Psoas muscle (tissue), 8 donors: ENCODE results near the gene KIF16B. TPM values are rescaled to one million over a fixed set of nuclear protein-coding genes. Genes with fewer than 3 reads are reported as not detected.

Experiments
- ATAC-seq, 4 donors: fragments of 200-7000 bp; cut with Tn5 transposase; one replicate each; pipeline ENCODE4 v1.9.1; 2020; ENCODE audit warnings: moderate library complexity in 3 of 4, mild to moderate bottlenecking in 2 of 4
- DNase-seq, 2 donors: peaks; one replicate each; pipeline ENCODE4 v3.0.0-alpha.2; 2020
- H3K27ac ChIP-seq: fragments of 200-600 bp; one replicate; pipeline ENCODE4 v1.8.0; 2022
- H3K27me3 ChIP-seq, 3 donors: fragments of 200-600 bp in 1 of 3; one replicate each; pipeline versions ENCODE4 v1.6.1 to v1.8.0; 2013 to 2022; ENCODE audit warnings: low read length in 2 of 3, mild to moderate bottlenecking in 2 of 3, moderate library complexity in 1 of 3; ENCODE audit not compliant: insufficient read depth in 3 of 3
- H3K36me3 ChIP-seq, 2 donors: fragments of 200-600 bp in 1 of 2; one replicate each; pipeline versions ENCODE4 v1.6.1 to v1.8.0; 2013 to 2022; ENCODE audit warnings: low read depth in 1 of 2, mild to moderate bottlenecking in 1 of 2, moderate library complexity in 1 of 2; ENCODE audit not compliant: insufficient read depth in 1 of 2
- H3K4me1 ChIP-seq: fragments of 200-600 bp; one replicate; pipeline ENCODE4 v1.8.0; 2022
- H3K4me3 ChIP-seq: fragments of 200-600 bp; one replicate; pipeline ENCODE4 v1.8.0; 2022; ENCODE audit warnings: mild to moderate bottlenecking
- H3K9me3 ChIP-seq: fragments of 200-600 bp; one replicate; pipeline ENCODE4 v1.8.0; 2022
- whole genome bisulfite sequencing, 3 donors: extraction: QIAGEN DNeasy Blood & Tissue Kit; methylation state at CpG; one replicate each; pipeline versions ENCODE4 v1.1.6 to v1.1.7; 2013; 5-methylcytosine and 5-hydroxymethylcytosine counted together
- intact Hi-C, 2 donors: fragments of 100-400 bp; cut with DNase I; formaldehyde crosslinking; loops; one replicate each; pipeline versions ENCODE4 v1.11.0 to v1.14.2; 2022
- polyA plus RNA-seq, 3 donors: library from polyadenylated mRNA; stranded (reverse); fragments of 200-250 nt; gene quantifications; one replicate each; pipeline ENCODE4 v1.2.3, GENCODE V29; 2013
- total RNA-seq, 4 donors: library from RNA; stranded (reverse); fragmentation: NEBNext Ultra II Directional in 2 of 4; extraction: Animal tissue kit (Norgen Biotek cat#: 25700) in 2 of 4; gene quantifications; one replicate each; pipeline versions ENCODE4 v1.2.1 to v1.2.4, GENCODE V29; 2021 to 2023
- TF ChIP-seq, protein P1 (sequence below): fragments of 200-600 bp; IDR thresholded peaks from one replicate; pipeline ENCODE4 v1.8.0; 2022; ENCODE audit warnings: antibody characterized with exemption
- donor health status: healthy with polysubstance abuse.
- donor health status: DM: no; HTN: no; CAD: no; lungs with moderate emphysema.
- donor health status: Bipolar disorder and iron deficiency.
- donor health status: healthy.
- donor health status: DM: yes; HTN: yes; CAD: no.
- donor health status: DM: no; HTN: no; CAD: no.
- donor health status: DM: no; HTN: no; CAD: no.
- donor health status: DM: yes; HTN: yes; CAD: no.

The KIF16B gene
- total and polyA plus RNA-seq, 7 donors, result 18.1 to 30.6 (median 24.1) TPM

DNA sequence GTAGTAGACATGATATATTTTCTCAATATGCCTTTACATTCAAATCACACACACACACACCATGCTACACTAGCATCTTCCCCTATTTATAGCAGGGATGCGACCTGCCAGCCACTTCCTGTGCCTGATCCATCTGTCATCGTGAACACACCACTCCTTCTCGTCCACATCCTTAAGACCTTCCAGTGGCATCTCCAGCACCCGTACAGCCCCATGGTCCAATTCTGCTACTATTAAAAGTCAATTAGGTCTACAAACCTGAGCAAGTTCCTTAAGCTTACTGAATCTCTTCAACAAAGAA is 54.5 kb downstream of the KIF16B start:
- Histone ChIP-seq H3K27ac (no peak overlapping the region), H3K4me1 (no peaks in the 10 kb centered on the region)

DNA sequence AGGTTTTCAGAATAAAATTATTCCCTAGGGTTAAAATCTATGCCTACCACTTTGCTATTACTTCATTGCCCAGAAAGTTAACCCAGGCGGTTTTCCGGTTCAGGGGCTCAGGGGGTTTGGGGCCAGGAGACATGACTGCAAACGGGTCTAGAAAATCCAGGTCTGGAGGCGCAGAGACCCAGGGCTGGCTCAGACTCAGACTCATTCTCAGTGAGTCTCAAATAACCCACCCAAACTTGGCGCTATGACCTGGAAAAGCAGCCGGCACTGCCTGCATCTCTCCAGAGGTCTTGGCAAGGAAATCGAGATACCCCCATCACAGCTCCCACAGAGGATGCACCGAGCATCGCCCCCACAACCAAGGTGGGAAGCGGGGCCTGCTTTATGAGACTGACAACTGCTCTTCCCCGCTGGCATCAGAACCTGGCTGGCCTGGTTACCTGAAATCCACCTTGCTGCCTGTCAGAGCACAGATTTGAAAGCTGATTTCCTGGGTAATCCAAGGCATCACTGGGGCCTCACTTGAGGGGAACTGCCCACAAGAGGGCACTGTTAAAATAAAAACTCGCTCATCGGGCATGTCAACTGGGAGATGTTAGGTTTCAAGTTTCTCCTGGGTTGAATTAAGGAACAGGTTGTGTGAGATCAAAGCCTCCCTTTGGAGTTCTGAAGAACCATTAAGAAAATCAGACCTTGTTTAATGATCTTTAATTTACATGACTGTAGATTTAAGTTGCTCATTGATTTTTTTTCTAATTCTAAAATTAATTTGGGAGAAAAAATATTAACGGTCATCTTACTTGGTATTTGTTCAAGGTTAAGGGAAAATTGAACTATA is 55.1 kb downstream of the KIF16B start:
- WGBS, 3 donors, result 69 to 76% (median 72%) methylated on average over 14 of the region's 14 CpGs
- no peak overlapping the region for H3K4me3 ChIP-seq
- no peak for DNase-seq

More for the DNA sequence above, 54.5 kb downstream of the KIF16B start:
- intact Hi-C loops, result loop anchor here (2.0 to 5.0 kb wide), 3 partner anchors 104 to 244 kb away; no protein-coding TSS in a partner anchor
- ATAC-seq (peak; percentile 50 to 57 (median 56)), DNase-seq (no peak)
- TF ChIP-seq, protein P1, sequence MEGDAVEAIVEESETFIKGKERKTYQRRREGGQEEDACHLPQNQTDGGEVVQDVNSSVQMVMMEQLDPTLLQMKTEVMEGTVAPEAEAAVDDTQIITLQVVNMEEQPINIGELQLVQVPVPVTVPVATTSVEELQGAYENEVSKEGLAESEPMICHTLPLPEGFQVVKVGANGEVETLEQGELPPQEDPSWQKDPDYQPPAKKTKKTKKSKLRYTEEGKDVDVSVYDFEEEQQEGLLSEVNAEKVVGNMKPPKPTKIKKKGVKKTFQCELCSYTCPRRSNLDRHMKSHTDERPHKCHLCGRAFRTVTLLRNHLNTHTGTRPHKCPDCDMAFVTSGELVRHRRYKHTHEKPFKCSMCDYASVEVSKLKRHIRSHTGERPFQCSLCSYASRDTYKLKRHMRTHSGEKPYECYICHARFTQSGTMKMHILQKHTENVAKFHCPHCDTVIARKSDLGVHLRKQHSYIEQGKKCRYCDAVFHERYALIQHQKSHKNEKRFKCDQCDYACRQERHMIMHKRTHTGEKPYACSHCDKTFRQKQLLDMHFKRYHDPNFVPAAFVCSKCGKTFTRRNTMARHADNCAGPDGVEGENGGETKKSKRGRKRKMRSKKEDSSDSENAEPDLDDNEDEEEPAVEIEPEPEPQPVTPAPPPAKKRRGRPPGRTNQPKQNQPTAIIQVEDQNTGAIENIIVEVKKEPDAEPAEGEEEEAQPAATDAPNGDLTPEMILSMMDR, result no peak
- peaks cover 2% of the 10 kb centered on the region for H3K9me3 ChIP-seq
- no peaks in the 10 kb centered on the region for H3K27me3 ChIP-seq
- WGBS, 3 donors, result 51 to 78% (median 59%) methylated on average over 4 of the region's 4 CpGs
- no peaks in the 10 kb centered on the region for H3K36me3 ChIP-seq
- no peak overlapping the region for H3K4me3 ChIP-seq

DNA sequence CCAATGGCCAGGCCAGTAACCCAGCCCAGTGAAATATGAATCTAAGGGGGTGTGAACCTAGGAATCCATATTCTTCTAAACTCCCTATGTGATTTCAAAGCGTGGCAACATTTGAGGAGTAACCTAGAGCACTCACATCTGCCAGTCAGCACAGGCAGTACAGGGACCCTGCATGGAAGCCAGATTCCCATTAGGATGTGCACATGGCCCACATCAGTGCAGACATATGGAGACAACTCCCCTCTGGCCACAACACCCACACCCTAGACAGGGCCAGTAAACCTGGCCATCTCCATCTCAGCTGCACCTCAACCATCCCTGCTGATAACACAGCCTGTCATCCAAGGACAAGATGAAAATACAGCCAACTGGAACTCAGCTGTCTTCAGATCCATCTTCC is 56.5 kb downstream of the KIF16B start:
- Histone ChIP-seq H3K4me3 (no peak overlapping the region), H3K4me1 (no peaks in the 10 kb centered on the region), H3K36me3 (peaks cover 5 to 9% of the 10 kb centered on the region in 2 donors), H3K9me3 (no peaks in the 10 kb centered on the region), H3K27ac (no peak overlapping the region), H3K27me3 (no peaks in the 10 kb centered on the region)
- TF ChIP-seq, protein P1, result no peak
- intact Hi-C loops, result loop anchor here (5.0 kb wide), 2 partner anchors 106 to 246 kb away; no protein-coding TSS in a partner anchor
- 89 to 94% (median 90%) methylated on average over 1 of the region's 1 CpG for WGBS, 3 donors
- ATAC-seq, result no peak
- DNase-seq, result no peak

More for the DNA sequence above, 55.1 kb downstream of the KIF16B start:
- TF ChIP-seq, protein P1, result peak; percentile 71
- peak; percentile 93 to 99 (median 97) for ATAC-seq
- H3K36me3 ChIP-seq, result no peaks in the 10 kb centered on the region
- no peaks in the 10 kb centered on the region for H3K4me1 ChIP-seq
- no peaks in the 10 kb centered on the region for H3K9me3 ChIP-seq
- H3K27ac ChIP-seq, result no peak overlapping the region
- no peaks in the 10 kb centered on the region for H3K27me3 ChIP-seq
- intact Hi-C loops, result loop anchor here (2.0 to 5.0 kb wide), 3 partner anchors 104 to 244 kb away; no protein-coding TSS in a partner anchor

DNA sequence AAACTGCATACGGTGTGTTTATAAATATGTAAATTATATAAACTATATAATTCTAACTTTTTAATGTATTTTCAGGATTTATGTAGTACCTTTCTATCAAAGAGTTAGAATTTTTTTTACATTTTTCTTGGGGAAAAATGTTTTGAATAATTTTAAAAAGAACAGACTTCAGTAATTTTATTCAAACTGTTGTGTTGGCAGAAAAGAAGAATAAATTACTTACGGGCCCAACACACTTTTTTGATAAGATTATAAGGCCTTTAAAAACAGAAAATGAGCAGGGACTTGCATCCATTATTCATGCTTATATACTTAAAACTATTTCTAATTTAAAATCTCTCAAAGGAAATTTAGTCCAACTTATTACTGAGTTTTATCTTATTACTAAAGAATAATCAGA is 58.2 kb downstream of the KIF16B start:
- H3K36me3 ChIP-seq, result peaks cover 9 to 26% of the 10 kb centered on the region in 2 donors
- no peaks in the 10 kb centered on the region for H3K4me1 ChIP-seq
- ATAC-seq (no peak), DNase-seq (no peak)
- intact Hi-C loops, result loop anchor here (5.0 kb wide), 2 partner anchors 107 to 247 kb away; no protein-coding TSS in a partner anchor
- no peak overlapping the region for H3K27ac ChIP-seq
- H3K27me3 ChIP-seq, result no peaks in the 10 kb centered on the region
- H3K9me3 ChIP-seq, result no peaks in the 10 kb centered on the region
- TF ChIP-seq, protein P1, result no peak
- WGBS, 3 donors, result 68 to 97% (median 95%) methylated on average over 2 of the region's 2 CpGs
- no peak overlapping the region for H3K4me3 ChIP-seq
